Endodermal cell (in vitro differentiated cells): Measurements from ENCODE around the gene NHEJ1. TPM values are rescaled to one million over a fixed set of nuclear protein-coding genes. Genes with fewer than 3 reads are reported as not detected.

Experiments
- DNase-seq: peaks from one replicate; pipeline ENCODE4 v3.0.0-alpha.2; 2017
- H3K27ac ChIP-seq: 2 replicates; pipeline ENCODE4 v1.5.1; 2013; ENCODE audit warnings: mild to moderate bottlenecking, low read depth, low read length, moderate library complexity
- H3K27me3 ChIP-seq: 2 replicates; pipeline ENCODE4 v1.6.1; 2013; ENCODE audit warnings: mild to moderate bottlenecking, low read length, moderate library complexity; ENCODE audit not compliant: insufficient read depth, control insufficient read depth, poor library complexity, severe bottlenecking
- H3K36me3 ChIP-seq: 2 replicates; pipeline ENCODE4 v1.7.0; 2013; ENCODE audit warnings: mild to moderate bottlenecking, low read length, moderate library complexity; ENCODE audit not compliant: control insufficient read depth, insufficient read depth
- H3K4me1 ChIP-seq: one replicate; pipeline ENCODE4 v1.7.0; 2013; ENCODE audit warnings: low read length; ENCODE audit not compliant: control insufficient read depth, insufficient read depth
- H3K4me3 ChIP-seq: 2 replicates; pipeline ENCODE4 v1.5.1; 2013; ENCODE audit warnings: mild to moderate bottlenecking, low read length, moderate library complexity
- H3K9ac ChIP-seq: 2 replicates; pipeline ENCODE4 v1.6.1; 2013; ENCODE audit warnings: mild to moderate bottlenecking, low read length, moderate library complexity; ENCODE audit not compliant: poor library complexity, severe bottlenecking; ENCODE audit errors: extremely low read depth
- H3K9me3 ChIP-seq: 2 replicates; pipeline ENCODE4 v1.6.1; 2013; ENCODE audit warnings: mild to moderate bottlenecking, low read length, moderate library complexity; ENCODE audit not compliant: control insufficient read depth
- H3K27ac Mint-ChIP-seq: 2 replicates; pipeline ENCODE4 v1.8.0; 2020; ENCODE audit warnings: mixed read lengths
- H3K27me3 Mint-ChIP-seq: 2 replicates; pipeline ENCODE4 v1.8.0; 2021; ENCODE audit warnings: mild to moderate bottlenecking, mixed read lengths; ENCODE audit not compliant: insufficient read depth
- H3K36me3 Mint-ChIP-seq: 2 replicates; pipeline ENCODE4 v1.8.0; 2020; ENCODE audit warnings: low read depth, mixed read lengths
- H3K4me1 Mint-ChIP-seq: 2 replicates; pipeline ENCODE4 v1.8.0; 2020; ENCODE audit warnings: mixed read lengths
- H3K4me3 Mint-ChIP-seq: 2 replicates; pipeline ENCODE4 v1.8.0; 2020; ENCODE audit warnings: mild to moderate bottlenecking, moderate library complexity, mixed read lengths
- H3K9me3 Mint-ChIP-seq: 2 replicates; pipeline ENCODE4 v1.8.0; 2020; ENCODE audit warnings: mild to moderate bottlenecking, mixed read lengths
- WGBS, 2 experiments: methylation state at CpG; one replicate each; pipeline versions ENCODE4 v1.1.5 to v1.1.7; 2013; ENCODE audit warnings: missing lambda C conversion rate in 2 of 2, mixed read lengths in 1 of 2; ENCODE audit not compliant: insufficient coverage in 1 of 2, insufficient read length in 1 of 2; 5-methylcytosine and 5-hydroxymethylcytosine counted together
- total RNA-seq, 2 donors: library from RNA; stranded (reverse); fragmentation: NEBNext Ultra II Directional in 1 of 2; extraction: Animal tissue kit (Norgen Biotek cat#: 25700) in 1 of 2; gene quantifications; 2 replicates in 1 of 2; 3 replicates in 1 of 2; pipeline ENCODE4 v1.2.1, GENCODE V29; 2021
- TF ChIP-seq, protein P1 (sequence below): fragments of 200-600 bp; sonication (generic); conservative IDR thresholded peaks from 2 replicates; pipeline ENCODE4 v1.5.0; 2021; ENCODE audit warnings: antibody characterized with exemption, mild to moderate bottlenecking

Gene NHEJ1
- total RNA-seq, 2 donors from 2014 or later, result 16.2 to 27.4 TPM

DNA sequence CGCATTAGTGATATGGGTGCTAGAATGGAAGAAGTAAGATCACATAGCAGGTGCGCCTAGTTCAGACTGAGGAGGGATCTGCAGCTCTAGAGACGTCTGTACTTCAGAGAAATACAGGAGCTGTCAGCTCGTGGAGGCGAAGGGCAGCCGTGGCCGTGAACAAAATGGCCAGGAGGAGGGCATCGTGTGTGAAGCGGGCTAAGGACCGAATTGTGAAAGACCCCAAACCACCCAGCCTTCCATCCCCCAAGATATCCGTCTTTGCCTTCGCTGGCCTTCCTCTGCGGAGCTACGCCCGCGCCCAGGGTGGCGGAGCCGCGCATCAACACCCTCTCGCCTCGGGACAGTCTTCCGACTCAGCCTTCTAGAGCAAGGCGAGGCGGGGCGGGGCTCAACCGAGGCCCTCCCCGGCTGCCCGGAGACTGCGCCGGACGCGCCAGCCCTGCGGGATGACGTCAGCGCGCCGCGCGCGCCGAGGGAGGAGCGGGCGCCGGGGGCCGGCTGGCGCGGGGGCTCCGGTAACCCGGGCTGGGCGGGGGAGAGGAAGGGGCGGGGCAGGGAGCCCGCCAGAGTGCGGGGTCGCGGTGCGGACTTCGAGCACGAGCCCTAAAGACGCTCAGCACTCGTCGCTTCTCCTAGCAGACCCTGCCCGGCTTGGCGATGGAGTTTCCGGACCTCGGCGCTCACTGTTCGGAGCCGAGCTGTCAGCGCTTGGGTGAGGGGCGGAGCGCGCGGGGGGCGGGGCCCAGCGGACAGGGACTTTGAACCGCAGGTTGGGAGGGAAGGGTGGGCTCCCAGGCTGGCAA, 45.9 kb upstream of the NHEJ1 start, which contains the start of gene ZFAND2B:
Gene ZFAND2B (plus strand): TSS at position 455 of the 806 bp plus-strand sequence. CDS start 206 bp downstream, at position 661.
- Histone ChIP-seq H3K36me3 (peaks cover 28% of the 10 kb centered on the region), H3K4me3 (peak within 1 kb of the TSS; percentile 90), H3K9me3 (no peaks in the 10 kb centered on the region), H3K27me3 (no peaks in the 10 kb centered on the region), H3K9ac (peak within 1 kb of the TSS; percentile 60), H3K27ac (peak within 1 kb of the TSS; percentile 89), H3K4me1 (no peaks in the 10 kb centered on the region)
- Mint-ChIP-seq H3K4me3 (peak within 1 kb of the TSS; percentile 68), H3K27me3 (peaks cover 9% of the 10 kb centered on the region), H3K36me3 (peaks cover 22% of the 10 kb centered on the region), H3K27ac (peak within 1 kb of the TSS; percentile 95), H3K9me3 (peaks cover 4% of the 10 kb centered on the region), H3K4me1 (peaks cover 6% of the 10 kb centered on the region)
- peak; percentile 98 for DNase-seq
- TF ChIP-seq, protein P1, sequence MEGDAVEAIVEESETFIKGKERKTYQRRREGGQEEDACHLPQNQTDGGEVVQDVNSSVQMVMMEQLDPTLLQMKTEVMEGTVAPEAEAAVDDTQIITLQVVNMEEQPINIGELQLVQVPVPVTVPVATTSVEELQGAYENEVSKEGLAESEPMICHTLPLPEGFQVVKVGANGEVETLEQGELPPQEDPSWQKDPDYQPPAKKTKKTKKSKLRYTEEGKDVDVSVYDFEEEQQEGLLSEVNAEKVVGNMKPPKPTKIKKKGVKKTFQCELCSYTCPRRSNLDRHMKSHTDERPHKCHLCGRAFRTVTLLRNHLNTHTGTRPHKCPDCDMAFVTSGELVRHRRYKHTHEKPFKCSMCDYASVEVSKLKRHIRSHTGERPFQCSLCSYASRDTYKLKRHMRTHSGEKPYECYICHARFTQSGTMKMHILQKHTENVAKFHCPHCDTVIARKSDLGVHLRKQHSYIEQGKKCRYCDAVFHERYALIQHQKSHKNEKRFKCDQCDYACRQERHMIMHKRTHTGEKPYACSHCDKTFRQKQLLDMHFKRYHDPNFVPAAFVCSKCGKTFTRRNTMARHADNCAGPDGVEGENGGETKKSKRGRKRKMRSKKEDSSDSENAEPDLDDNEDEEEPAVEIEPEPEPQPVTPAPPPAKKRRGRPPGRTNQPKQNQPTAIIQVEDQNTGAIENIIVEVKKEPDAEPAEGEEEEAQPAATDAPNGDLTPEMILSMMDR, result peak; percentile 41
- 0 to 9% methylated on average over 8 to 75 of the region's 76 CpGs for WGBS, 2 experiments

DNA sequence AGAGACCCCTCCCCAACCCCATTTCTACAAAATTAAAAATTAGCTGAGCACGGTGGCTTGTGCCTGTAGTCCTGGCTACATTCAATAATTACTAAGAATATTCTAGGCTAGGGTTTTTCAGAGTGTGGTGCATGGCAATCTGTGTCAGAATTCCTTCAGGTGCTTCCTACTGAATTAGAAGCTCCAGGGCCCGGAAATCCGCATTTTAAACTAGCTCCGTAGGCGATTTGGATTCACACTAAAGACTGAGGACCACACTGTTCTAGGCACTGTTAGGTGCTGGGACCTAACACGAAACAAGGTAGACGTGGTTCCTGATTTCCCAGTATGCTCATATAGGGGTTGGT, 45.3 kb upstream of the NHEJ1 start:
- H3K9me3 Mint-ChIP-seq, result peaks cover 7% of the 10 kb centered on the region
- H3K9ac ChIP-seq, result peak overlapping the region; percentile 60

DNA sequence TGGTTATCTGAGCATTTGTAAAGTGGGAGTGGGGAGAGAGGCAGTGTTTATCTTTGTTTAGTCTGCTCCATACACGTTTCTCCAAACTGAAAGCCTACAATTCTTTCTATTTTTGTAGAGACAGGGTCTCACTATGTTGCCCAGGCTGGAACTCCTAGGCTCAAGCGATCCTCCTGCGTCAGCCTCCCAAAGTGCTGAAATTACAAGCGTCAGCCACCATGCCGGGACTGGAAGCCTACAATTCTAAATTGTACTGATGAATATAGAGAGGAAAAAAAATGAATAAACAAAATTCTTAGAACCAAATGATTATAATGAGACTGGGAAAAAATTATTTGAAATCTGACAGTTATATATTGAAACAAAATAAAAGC, 44.5 kb upstream of the NHEJ1 start:
- Mint-ChIP-seq H3K4me1 (peaks cover 6% of the 10 kb centered on the region), H3K27ac (no peak overlapping the region), H3K9me3 (peaks cover 13% of the 10 kb centered on the region), H3K27me3 (peaks cover 9% of the 10 kb centered on the region), H3K36me3 (peaks cover 14% of the 10 kb centered on the region), H3K4me3 (no peak overlapping the region)
- no peak for DNase-seq
- no peak overlapping the region for H3K4me3 ChIP-seq
- H3K9ac ChIP-seq, result no peak overlapping the region
- no peak overlapping the region for H3K27ac ChIP-seq
- peaks cover 19% of the 10 kb centered on the region for H3K36me3 ChIP-seq
- H3K9me3 ChIP-seq, result no peaks in the 10 kb centered on the region
- TF ChIP-seq, protein P1, result no peak
- no peaks in the 10 kb centered on the region for H3K4me1 ChIP-seq
- H3K27me3 ChIP-seq, result no peaks in the 10 kb centered on the region
- 94 to 100% methylated on average over 3 to 5 of the region's 5 CpGs for WGBS, 2 experiments

More for the DNA sequence above, 45.3 kb upstream of the NHEJ1 start:
- Mint-ChIP-seq H3K36me3 (peaks cover 20% of the 10 kb centered on the region), H3K4me3 (peak overlapping the region; percentile 68), H3K27me3 (peaks cover 9% of the 10 kb centered on the region), H3K4me1 (peaks cover 6% of the 10 kb centered on the region), H3K27ac (peak overlapping the region; percentile 95)
- H3K27me3 ChIP-seq, result no peaks in the 10 kb centered on the region
- TF ChIP-seq, protein P1, result no peak
- H3K4me1 ChIP-seq, result no peaks in the 10 kb centered on the region
- H3K4me3 ChIP-seq, result peak overlapping the region; percentile 90
- no peaks in the 10 kb centered on the region for H3K9me3 ChIP-seq
- 35 to 40% methylated on average over 6 to 7 of the region's 7 CpGs for WGBS, 2 experiments
- no peak for DNase-seq
- H3K27ac ChIP-seq, result peak overlapping the region; percentile 83
- peaks cover 23% of the 10 kb centered on the region for H3K36me3 ChIP-seq
